HG03103 (cell line): ENCODE results near the gene AKT1.
"Not testable (repeated sequence)": the region's sequence is repeated elsewhere in the genome, so short reads cannot be mapped to it uniquely, and the experiment has no call there.

ENCODE experiments used
- ATAC-seq: cut with Tn5 transposase; IDR thresholded peaks from one replicate; pipeline ENCODE4 v1.9.1; 2021; ENCODE audit warnings: low read depth; ENCODE audit not compliant: unreplicated experiment

AKT1 gene

DNA sequence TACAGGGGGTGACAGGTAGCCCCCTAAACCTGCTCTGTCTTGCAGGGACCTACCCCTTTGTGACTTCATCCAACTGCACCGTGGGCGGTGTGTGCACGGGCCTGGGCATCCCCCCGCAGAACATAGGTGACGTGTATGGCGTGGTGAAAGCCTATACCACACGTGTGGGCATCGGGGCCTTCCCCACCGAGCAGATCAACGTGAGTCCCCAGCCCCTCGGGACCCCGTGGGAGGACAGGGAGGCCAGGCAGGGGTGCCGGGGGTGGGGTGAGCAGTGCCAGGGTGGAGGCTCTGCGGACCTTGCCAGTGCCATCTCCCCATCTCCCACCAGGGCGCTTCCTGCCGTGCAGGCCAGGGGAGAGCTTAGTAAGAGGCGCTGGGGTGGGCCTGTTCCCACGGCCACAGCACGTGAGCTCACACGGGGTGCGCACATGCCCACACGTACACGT, 53.7 kb downstream of the AKT1 start:
- ATAC-seq, result no peak

- ATAC-seq, result no peak
Observed at GRCh38 chr14:104741108-104741802, 54.3 kb downstream of the AKT1 start.

DNA sequence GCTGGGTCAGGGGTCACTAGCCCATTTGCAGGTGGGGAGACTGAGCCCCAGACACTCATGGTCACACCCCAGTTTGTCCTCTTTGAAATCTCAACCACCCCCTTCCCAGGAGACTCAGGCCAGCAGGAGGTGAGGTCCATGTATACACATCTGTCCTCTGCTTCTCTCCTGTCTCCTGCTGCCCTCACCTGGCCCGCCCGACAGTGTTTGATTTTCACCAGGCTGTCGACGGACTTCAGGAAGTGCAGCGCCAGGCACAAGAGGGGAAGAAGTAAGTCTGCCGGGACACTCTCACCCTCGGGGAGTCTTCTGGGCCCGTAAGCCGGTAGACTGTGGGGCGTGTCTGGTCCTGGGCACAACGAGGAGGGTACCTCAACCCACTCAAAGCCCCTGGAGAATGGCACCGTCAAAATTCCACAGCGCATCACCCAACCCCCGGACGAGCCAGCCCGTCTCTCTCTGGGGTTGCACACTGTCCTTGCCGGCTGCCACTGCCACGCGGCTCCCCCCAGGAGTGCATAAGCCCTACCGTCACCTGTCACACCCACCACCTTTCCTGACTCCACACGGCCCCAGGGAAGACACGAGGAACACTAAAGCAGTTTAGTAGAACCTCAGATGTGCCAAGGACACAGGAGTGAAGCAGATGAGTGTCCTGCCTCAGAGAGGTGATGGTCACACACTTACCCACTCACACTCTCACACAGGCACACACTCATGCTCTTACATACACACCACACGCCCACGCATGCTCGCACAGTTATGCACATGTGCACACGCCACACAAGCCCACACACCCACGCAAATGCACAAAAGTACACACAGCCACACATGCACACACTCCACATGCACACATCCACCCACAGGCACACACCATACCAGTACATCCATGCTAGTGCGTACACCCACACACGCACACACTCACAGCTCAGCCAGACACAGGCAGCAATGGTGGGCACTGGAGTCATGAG, 55.7 kb downstream of the AKT1 start:
- ATAC-seq, result no peak

DNA sequence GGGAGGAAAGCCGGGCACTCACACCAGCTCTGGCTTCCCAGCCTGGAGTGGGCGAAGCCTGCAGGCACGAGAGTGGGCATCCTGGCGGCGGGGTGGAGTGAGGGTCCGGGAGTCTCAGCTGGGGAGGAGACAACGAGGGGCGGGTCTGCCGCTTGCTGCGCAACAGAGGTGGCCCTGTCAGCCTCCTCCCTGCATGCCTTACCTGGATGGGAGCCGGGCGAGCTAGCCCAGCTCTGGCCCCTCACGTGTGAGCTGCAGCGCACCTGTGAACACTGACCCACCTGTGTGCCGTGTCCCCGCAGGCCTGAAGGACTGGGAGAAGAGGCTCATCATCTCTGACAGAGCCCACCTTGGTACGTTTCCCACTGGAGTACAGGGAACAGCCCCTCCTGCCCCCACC, 56.5 kb downstream of the AKT1 start:
- no peak for ATAC-seq

DNA sequence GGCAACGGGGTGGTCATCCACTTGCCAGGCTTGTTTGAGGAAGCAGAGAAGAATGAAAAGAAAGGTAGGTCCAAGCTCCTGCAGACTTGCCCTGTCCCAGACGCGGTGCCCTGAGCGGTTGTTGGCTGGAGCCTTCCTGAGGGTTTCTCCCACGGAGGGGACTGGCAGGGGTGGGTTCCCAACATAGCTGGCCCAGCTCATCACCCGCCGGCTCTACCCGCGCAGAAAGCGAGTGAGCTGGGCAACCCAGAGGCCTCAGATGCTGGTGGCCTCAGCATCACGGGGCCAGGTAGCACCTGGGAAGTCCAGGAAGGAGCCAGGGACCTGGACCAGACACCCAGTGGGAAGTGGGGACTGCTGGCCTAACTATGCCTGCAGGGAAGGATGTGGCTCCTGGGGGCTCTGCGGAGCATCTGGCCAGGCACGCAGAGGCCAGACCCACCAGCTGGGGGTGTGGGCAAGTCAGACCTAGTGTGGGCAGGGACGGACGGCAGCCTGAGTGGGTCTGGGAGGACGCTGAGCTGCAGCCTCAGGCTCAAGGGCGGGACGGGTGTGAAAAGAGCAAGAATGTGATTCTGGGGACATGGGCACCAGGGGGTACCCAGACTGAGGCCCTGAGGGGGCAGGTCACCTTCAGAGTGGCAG, 57.1 kb downstream of the AKT1 start:
- ATAC-seq, result no peak

- ATAC-seq, result no peak
Observed at GRCh38 chr14:104735830-104736642, 59.5 kb downstream of the AKT1 start.

DNA sequence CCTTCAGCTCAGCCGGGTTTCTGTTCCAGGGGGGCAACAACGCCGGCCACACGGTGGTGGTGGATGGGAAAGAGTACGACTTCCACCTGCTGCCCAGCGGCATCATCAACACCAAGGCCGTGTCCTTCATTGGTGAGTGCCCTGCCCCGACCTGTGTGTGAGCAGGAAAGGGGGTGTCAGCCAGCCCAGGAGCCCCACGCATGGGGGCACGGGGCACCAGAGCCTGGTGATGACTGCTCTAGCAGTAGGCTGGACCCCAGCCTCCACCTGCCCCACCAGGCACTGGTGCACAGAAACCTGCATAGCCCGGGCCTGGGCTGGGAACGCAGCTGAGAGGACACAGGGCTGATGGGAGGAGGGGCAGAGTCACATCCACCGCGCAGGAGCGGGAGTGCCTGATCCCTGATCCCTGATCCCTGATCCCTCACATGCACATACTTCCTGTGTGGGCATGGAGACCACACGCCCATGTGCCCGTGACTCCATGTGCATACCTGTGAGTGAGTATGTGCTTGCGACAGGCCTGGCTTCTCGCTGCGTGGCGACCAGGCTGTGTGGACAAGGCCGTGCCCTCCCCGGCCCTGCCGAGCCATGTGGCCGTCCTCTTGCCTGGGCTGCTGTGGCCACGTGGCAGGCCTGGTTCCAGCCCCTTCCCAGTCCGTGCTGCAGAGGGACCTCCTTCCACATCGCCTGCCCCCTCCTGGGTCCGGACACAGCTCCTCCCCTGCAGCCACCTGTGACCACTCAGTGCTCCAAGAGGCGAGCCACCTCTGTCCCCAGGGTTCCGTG, 60.4 kb downstream of the AKT1 start:
- no peak for ATAC-seq

GRCh38 chr14:104734601-104734990, 61.0 kb downstream of the AKT1 start:
- no peak for ATAC-seq

- ATAC-seq, result no peak
Observed at GRCh38 chr14:104734051-104734587, 61.4 kb downstream of the AKT1 start.

DNA sequence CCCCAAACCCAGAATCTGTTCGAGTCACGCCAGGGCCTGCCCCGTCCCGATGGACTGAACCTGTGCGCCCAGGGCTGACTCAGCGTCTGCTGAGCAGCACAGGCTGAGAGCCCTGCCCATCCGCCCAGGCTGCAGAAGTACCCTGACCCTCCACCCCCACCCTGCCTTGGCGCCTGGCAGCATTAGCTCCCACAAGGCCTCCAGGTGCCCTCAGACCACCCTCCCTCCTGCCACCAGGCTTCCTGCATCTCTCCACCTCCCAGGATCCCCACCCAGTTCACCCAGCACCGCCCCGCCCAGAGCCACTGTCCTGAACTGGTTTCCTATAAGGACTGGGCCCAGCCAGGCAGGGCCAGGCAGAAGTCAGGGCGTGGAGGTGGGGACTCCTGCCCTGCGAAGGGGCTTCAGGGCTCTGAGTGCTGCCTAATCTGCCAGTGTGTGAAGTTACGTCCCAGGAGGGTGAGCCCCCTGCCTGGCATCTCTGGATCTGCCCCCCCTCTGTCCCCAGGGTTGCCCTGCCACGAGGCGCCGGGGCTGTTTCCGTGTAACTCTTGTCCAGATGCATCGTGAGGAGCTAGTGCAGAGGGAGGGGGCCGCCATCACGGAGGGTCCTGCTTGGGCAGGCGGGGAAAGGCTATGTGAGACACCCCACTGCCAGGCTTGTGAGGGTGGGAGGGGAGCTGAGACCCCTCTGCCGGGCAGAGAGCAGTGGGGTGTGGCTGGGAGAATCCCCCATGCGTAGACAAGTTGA, 62.4 kb downstream of the AKT1 start:
- ATAC-seq, result no peak

DNA sequence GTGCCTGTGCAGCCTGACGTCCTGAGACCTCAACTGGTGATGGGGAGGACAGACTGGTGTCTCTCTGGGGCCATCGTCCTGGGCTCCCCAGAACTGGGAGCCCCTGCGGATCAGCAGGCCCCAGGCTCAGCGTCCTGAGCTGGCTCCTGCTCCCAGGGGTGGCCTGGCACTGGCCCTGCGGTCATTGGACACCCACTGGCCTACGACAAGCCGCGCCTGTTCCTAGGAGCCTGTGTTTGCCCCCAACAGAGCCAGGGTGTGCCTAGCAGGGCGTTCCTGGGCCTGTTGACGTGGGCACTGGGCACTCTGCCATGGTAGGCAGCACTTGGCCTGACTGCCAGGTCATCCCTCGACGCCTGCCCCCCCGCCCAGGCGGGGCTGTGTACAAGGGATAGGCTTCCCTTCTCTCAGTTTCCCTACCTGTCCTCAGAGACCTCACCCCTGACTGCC, 63.2 kb downstream of the AKT1 start:
- ATAC-seq, result no peak

DNA sequence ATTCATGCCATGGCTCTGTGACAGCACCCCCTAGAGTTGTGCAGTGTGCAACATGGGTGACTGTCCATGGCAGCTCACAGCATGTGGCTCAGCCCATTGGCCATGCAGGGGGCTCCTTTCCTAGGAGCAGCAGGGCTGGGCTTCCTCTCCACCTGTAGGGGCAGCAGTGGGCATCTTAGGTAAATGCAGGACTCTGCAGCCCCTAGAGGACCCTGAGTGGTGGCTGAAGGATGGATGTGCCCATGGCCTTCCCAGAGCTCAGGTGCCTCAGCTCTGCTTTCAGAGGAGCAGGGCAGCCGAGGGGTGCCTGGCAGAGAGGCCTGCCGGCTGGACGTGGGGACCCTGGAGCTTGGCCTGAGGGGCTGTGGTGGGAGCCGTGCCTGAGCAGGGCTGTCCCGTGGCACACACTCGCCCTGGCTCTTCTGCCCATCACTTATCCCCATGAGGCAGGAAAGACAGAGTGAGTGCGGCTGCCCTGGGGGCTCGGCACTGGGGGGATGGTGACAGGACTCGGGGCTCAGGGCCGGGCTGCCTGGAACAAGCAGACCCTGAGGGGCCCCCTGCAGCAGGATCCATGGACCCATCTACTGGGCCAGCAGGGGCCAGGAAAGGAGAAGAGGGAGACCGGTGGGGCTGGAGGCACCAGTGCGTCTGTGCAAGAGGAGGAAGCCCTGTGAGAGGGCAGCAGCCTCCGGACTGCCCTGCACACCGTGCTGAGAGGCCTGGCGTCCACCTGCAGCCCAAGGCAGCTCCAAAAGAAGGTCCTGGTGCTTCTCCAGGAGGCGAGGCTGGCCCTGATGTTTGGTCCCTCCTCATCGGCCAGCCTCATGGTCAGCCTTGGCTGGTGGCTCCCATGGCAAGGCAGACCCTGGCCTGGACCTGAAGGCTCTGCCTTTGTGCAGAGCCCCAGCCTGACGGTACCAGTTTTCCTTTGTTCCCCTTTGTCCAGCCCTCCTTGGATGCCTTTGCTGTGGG, 63.9 kb downstream of the AKT1 start:
- no peak for ATAC-seq

DNA sequence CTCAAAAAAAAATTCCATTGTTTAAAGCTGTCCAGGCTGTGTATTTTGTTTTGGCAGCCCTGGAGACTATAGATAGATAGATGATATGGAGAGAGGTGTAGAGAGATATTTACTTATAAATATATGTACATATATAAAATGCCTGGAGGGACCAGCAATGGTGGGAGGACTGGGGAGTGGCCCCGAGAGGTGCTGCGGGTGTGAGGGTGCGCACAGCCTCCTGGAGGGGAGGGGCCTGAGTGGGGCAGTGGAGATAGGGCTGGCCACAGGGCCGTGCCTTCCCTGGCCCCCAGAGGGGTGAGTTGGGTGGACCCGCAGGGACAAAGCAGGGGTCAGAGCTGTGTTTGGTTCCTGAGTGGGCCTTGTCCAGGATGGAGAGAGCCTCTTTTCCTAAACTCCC, 65.1 kb downstream of the AKT1 start:
- no peak for ATAC-seq

- ATAC-seq, result no peak
Observed at GRCh38 chr14:104729835-104730181, 65.7 kb downstream of the AKT1 start.

GRCh38 chr14:104729176-104729834, 66.2 kb downstream of the AKT1 start:
- ATAC-seq, result not testable (repeated sequence)

- ATAC-seq, result no peak
Observed at GRCh38 chr14:104728631-104729030, 66.9 kb downstream of the AKT1 start.
